PC-3 (cell line): Measurements from ENCODE around the gene INPP5D.

Source experiments
- CTCF ChIP-seq: fragments of 300-600 bp; sonication (generic); conservative IDR thresholded peaks from 2 replicates; pipeline ENCODE4 v1.5.1; 2017; ENCODE audit warnings: antibody characterized with exemption, low read depth, mild to moderate bottlenecking, low read length
- EZH2 ChIP-seq: fragments of 300-600 bp; sonication (generic); IDR thresholded peaks from one replicate; pipeline ENCODE4 v1.6.1; 2017; ENCODE audit warnings: antibody characterized with exemption, mild to moderate bottlenecking, low read length; ENCODE audit not compliant: unreplicated experiment
- EZH2phosphoT487 ChIP-seq: fragments of 300-600 bp; sonication (generic); IDR thresholded peaks from 2 replicates; pipeline ENCODE4 v1.6.1; 2018; ENCODE audit warnings: mild to moderate bottlenecking, antibody characterized with exemption, low read length, borderline replicate concordance

- TF ChIP-seq CTCF (no peak), EZH2 (no peak), EZH2phosphoT487 (no peak)
Measured at GRCh38 chr2:233240897-233241296, 180.8 kb downstream of the INPP5D start.
